Activated naive CD8-positive, alpha-beta T cell treated with anti-CD3 and anti-CD28 coated beads, Interleukin-2, amount 10 ng/mL, durations not matched to agents 7 days and 5 days (primary cell): ENCODE results near the gene TUFT1. TPM values are rescaled to one million over a fixed set of nuclear protein-coding genes. Genes with fewer than 3 reads are reported as not detected.
A peak's percentile ranks its signal among the peaks of the same experiment; 100 is the strongest.
"Not testable (repeated sequence)": the region's sequence is repeated elsewhere in the genome, so short reads cannot be mapped to it uniquely, and the experiment has no call there.

Experiments used
- ATAC-seq: fragments of 150-1000 bp; cut with Tn5 transposase; one replicate; pipeline ENCODE4 v1.10.0; 2021; ENCODE audit warnings: low read depth, moderate library complexity
- POLR2A ChIA-PET: fragments of 350-600 bp; sonication (Branson Sonifier 250); formaldehyde crosslinking; loops from one replicate; lab custom pipeline; 2021; ENCODE audit warnings: antibody characterized with exemption; lab: Charles Lee
- DNase-seq: peaks from one replicate; pipeline ENCODE4 v3.0.0; 2021
- H3K27ac Mint-ChIP-seq: one replicate; pipeline ENCODE4 v1.8.0; 2022; ENCODE audit warnings: mild to moderate bottlenecking, mixed read lengths
- H3K27me3 Mint-ChIP-seq: one replicate; pipeline ENCODE4 v1.8.0; 2022; ENCODE audit warnings: mild to moderate bottlenecking, moderate library complexity, mixed read lengths
- H3K36me3 Mint-ChIP-seq: one replicate; pipeline ENCODE4 v1.8.0; 2021; ENCODE audit warnings: mild to moderate bottlenecking, mixed read lengths
- H3K4me1 Mint-ChIP-seq: one replicate; pipeline ENCODE4 v1.8.0; 2021; ENCODE audit warnings: mixed read lengths
- H3K4me3 Mint-ChIP-seq: one replicate; pipeline ENCODE4 v1.8.0; 2022; ENCODE audit warnings: mild to moderate bottlenecking, moderate library complexity, mixed read lengths
- H3K9me3 Mint-ChIP-seq: one replicate; pipeline ENCODE4 v1.8.0; 2021; ENCODE audit warnings: mixed read lengths
- total RNA-seq, 2 experiments: library from RNA; stranded (reverse); gene quantifications; one replicate each; pipeline ENCODE4 v1.2.3, GENCODE V29; 2021

Gene TUFT1
- total RNA-seq, 2 experiments from 2014 or later: 1.5 TPM

GRCh38 chr1:151611288-151611790 is 71.2 kb downstream of the TUFT1 start:
- Mint-ChIP-seq H3K4me3 (peak overlapping the region; percentile 100), H3K36me3 (peaks cover 8% of the 10 kb centered on the region), H3K27me3 (peaks cover 10% of the 10 kb centered on the region), H3K27ac (peak overlapping the region; percentile 76), H3K9me3 (no peaks in the 10 kb centered on the region), H3K4me1 (peaks cover 31% of the 10 kb centered on the region)
- ATAC-seq (no peak), DNase-seq (no peak)
- POLR2A ChIA-PET: interaction anchor here (1.2 kb wide), 1 partner anchor 10 kb away, joined by 3 read pairs; no protein-coding TSS in a partner anchor

- peak within 1 kb of the TSS; percentile 100 for H3K4me3 Mint-ChIP-seq
- H3K36me3 Mint-ChIP-seq: peaks cover 8% of the 10 kb centered on the region
- ATAC-seq: peak; percentile 92
- peak; percentile 87 for DNase-seq
- H3K27me3 Mint-ChIP-seq: peaks cover 10% of the 10 kb centered on the region
- peak within 1 kb of the TSS; percentile 100 for H3K27ac Mint-ChIP-seq
- POLR2A ChIA-PET: interaction anchor here (0.6 to 1.2 kb wide), 5 partner anchors 10 to 330 kb away, joined by 3 to 4 read pairs (median 4); no protein-coding TSS in a partner anchor
- no peaks in the 10 kb centered on the region for H3K9me3 Mint-ChIP-seq
- H3K4me1 Mint-ChIP-seq: peaks cover 31% of the 10 kb centered on the region
Observed at GRCh38 chr1:151611832-151612500, 71.9 kb downstream of the TUFT1 start, which contains the start of gene SNX27. SNX27 (plus strand) TSS chr1:151612050; CDS start chr1:151612202, 152 bp downstream.

DNA sequence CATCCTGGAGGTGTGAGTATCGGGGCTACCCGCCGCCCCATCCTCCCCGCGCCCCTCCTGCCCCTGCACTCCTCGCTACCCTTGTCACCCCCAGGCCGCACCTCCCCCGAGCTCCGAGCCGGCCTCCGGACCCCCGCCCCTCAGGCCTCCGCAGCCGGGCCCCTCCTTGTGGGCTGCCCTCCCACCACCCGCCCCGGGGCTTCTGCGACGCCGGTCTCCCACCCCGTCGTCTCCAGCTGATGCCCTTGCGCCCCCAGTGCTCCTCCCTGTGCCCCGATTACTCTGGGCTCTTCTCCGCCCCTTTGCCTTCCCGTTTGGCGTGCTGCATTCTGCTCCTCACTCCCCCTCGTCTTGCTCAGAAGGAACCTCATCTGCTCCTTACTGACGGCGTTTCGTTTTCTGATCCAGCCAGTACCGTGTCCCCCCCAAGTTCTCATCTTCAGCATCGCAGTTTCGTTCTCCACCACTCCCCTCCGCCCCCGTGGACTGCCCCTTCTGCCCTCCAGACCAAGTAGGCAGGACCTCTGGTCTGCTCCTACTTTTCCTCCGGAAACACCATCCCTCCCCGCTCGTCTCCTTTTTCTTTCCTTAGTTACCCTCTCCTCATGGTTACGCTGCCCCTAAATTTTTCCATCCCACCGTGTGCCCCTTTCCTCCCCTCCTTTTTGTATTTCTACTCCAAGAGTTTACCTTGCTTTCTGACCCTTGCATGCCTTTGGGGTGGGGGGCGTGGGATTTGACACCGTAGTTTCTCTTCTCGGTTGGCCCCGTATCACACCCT is 72.6 kb downstream of the TUFT1 start:
- peak overlapping the region; percentile 100 for H3K27ac Mint-ChIP-seq
- POLR2A ChIA-PET: interaction anchor here (0.5 to 1.2 kb wide), 6 partner anchors 9 to 331 kb away, joined by 3 to 4 read pairs (median 4); no protein-coding TSS in a partner anchor
- peak; percentile 13 for ATAC-seq
- peak overlapping the region; percentile 100 for H3K4me3 Mint-ChIP-seq
- peaks cover 31% of the 10 kb centered on the region for H3K4me1 Mint-ChIP-seq
- H3K36me3 Mint-ChIP-seq: peaks cover 9% of the 10 kb centered on the region
- peaks cover 4% of the 10 kb centered on the region for H3K27me3 Mint-ChIP-seq
- DNase-seq: no peak
- no peaks in the 10 kb centered on the region for H3K9me3 Mint-ChIP-seq

- Mint-ChIP-seq H3K27ac (peak overlapping the region; percentile 100), H3K4me1 (peaks cover 31% of the 10 kb centered on the region), H3K4me3 (peak overlapping the region; percentile 100), H3K9me3 (no peaks in the 10 kb centered on the region), H3K36me3 (peaks cover 9% of the 10 kb centered on the region), H3K27me3 (peaks cover 4% of the 10 kb centered on the region)
- DNase-seq (no peak), ATAC-seq (no peak)
- POLR2A ChIA-PET: no interaction called here
Observed at GRCh38 chr1:151613282-151613780, 73.2 kb downstream of the TUFT1 start.

- peaks cover 10% of the 10 kb centered on the region for H3K36me3 Mint-ChIP-seq
- H3K4me3 Mint-ChIP-seq: no peak overlapping the region
- no peaks in the 10 kb centered on the region for H3K27me3 Mint-ChIP-seq
- DNase-seq (no peak), ATAC-seq (no peak)
- peaks cover 39% of the 10 kb centered on the region for H3K4me1 Mint-ChIP-seq
- H3K27ac Mint-ChIP-seq: no peak overlapping the region
- POLR2A ChIA-PET: no interaction called here
- no peaks in the 10 kb centered on the region for H3K9me3 Mint-ChIP-seq
Observed at GRCh38 chr1:151615711-151616504, 75.8 kb downstream of the TUFT1 start.

GRCh38 chr1:151616505-151616849 is 76.4 kb downstream of the TUFT1 start:
- POLR2A ChIA-PET: no interaction called here
- Mint-ChIP-seq H3K4me3 (no peak overlapping the region), H3K27me3 (no peaks in the 10 kb centered on the region), H3K9me3 (no peaks in the 10 kb centered on the region), H3K4me1 (peaks cover 39% of the 10 kb centered on the region), H3K27ac (no peak overlapping the region), H3K36me3 (peaks cover 12% of the 10 kb centered on the region)
- ATAC-seq (no peak), DNase-seq (no peak)

- no peak for DNase-seq
- ATAC-seq: no peak
- H3K27me3 Mint-ChIP-seq: no peaks in the 10 kb centered on the region
- peaks cover 35% of the 10 kb centered on the region for H3K4me1 Mint-ChIP-seq
- no peak overlapping the region for H3K4me3 Mint-ChIP-seq
- no peak overlapping the region for H3K27ac Mint-ChIP-seq
- POLR2A ChIA-PET: no interaction called here
- H3K36me3 Mint-ChIP-seq: peaks cover 7% of the 10 kb centered on the region
- H3K9me3 Mint-ChIP-seq: no peaks in the 10 kb centered on the region
Observed at GRCh38 chr1:151618003-151618402, 77.9 kb downstream of the TUFT1 start.

DNA sequence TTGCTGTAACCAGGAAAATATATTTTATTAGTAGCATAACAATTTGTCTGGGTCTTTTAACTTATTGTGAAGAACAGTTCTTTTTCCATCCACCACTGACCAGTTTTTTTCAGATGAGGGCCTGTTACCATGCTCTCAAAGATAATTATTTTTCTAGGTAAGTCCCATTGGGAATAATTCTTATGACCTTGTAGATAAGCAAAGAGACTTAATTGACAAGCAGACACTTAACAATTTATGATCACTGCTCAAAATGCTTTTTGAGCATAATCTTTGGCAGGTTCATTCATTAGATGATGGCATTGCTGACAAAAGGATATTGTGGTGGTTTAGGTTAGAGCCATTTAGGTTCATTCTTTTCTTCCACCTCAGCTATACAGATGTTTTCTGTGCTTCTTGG is 78.4 kb downstream of the TUFT1 start:
- Mint-ChIP-seq H3K9me3 (no peaks in the 10 kb centered on the region), H3K27ac (no peak overlapping the region), H3K4me1 (peaks cover 30% of the 10 kb centered on the region), H3K4me3 (no peak overlapping the region), H3K36me3 (peaks cover 6% of the 10 kb centered on the region), H3K27me3 (no peaks in the 10 kb centered on the region)
- no peak for ATAC-seq
- DNase-seq: no peak
- POLR2A ChIA-PET: no interaction called here

DNA sequence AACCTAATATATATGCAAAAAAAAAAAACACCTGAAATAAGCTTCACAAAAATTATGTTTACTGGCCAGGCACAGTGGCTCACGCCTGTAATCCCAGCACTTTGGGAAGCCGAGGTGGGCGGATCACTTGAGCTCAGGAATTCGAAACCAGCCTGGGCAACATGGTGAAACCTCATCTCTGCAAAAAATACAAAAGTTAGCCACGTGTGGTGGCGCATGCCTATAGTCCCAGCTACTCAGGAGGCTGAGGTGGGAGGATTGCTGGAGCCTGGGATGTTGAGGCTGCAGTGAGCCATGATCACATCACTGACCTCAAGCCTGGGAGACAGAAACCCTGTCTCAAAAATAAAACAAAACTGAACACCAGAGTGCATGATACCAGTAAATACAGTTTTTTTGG is 78.9 kb downstream of the TUFT1 start:
- ATAC-seq: not testable (repeated sequence)

DNA sequence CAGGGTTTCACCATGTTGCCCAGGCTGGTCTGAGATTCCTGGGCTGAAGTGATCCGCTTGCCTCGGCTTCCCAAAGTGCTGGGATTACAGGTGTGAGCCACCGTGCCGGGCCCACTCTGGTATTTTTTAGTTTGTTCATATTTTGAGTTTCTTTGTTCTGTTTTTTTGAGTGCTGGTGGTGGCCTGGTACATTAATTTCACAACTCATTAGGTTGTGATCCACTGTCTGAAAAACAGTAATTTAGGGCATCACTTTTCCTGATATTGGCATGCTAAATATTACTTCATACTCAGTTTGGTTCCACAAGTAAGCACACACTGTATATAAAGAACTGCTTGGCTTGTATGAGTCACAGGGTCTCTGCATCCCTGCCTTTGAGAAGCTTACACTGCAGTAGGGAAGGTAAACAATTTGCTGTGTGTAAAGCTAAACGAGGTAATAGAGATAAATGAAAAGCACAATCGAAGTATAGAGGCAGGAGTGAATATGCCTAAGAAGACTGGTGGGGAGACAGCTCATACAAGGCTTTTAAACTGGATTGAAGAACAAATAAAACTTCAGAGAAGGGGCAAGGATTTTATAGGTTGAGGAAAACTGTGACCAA is 79.5 kb downstream of the TUFT1 start:
- peaks cover 21% of the 10 kb centered on the region for H3K4me1 Mint-ChIP-seq
- no peaks in the 10 kb centered on the region for H3K9me3 Mint-ChIP-seq
- H3K27me3 Mint-ChIP-seq: no peaks in the 10 kb centered on the region
- ATAC-seq: no peak
- DNase-seq: no peak
- H3K4me3 Mint-ChIP-seq: no peak overlapping the region
- POLR2A ChIA-PET: no interaction called here
- H3K36me3 Mint-ChIP-seq: peaks cover 6% of the 10 kb centered on the region
- H3K27ac Mint-ChIP-seq: no peak overlapping the region

More for the DNA sequence above, 78.9 kb downstream of the TUFT1 start:
- POLR2A ChIA-PET, DNase-seq, H3K27ac Mint-ChIP-seq, H3K36me3 Mint-ChIP-seq, H3K9me3 Mint-ChIP-seq, H3K27me3 Mint-ChIP-seq, H3K4me3 Mint-ChIP-seq: not testable (repeated sequence)
- peaks cover 26% of the 10 kb centered on the region for H3K4me1 Mint-ChIP-seq

DNA sequence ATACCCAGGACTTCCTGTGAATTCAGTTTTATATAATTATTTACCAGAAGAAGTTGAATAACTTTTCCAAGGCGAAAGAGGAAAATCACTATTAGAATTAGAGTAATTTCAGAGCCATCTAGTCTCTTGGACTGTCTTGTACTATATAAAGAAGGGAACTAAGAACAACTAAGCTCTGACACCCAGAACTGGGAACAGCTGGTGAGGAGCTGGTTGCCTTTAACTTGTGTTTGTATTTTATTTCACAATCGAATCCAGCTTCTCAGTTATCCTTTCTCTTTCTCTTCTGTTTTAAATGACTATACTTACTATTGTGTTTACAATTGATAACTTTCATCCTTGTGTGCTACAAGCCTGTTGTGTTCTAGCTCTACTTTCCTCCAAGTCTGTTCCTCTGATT is 80.2 kb downstream of the TUFT1 start:
- DNase-seq (no peak), ATAC-seq (no peak)
- Mint-ChIP-seq H3K4me3 (no peak overlapping the region), H3K9me3 (no peaks in the 10 kb centered on the region), H3K4me1 (peaks cover 19% of the 10 kb centered on the region), H3K27ac (no peak overlapping the region), H3K36me3 (peaks cover 10% of the 10 kb centered on the region), H3K27me3 (no peaks in the 10 kb centered on the region)
- POLR2A ChIA-PET: no interaction called here

DNA sequence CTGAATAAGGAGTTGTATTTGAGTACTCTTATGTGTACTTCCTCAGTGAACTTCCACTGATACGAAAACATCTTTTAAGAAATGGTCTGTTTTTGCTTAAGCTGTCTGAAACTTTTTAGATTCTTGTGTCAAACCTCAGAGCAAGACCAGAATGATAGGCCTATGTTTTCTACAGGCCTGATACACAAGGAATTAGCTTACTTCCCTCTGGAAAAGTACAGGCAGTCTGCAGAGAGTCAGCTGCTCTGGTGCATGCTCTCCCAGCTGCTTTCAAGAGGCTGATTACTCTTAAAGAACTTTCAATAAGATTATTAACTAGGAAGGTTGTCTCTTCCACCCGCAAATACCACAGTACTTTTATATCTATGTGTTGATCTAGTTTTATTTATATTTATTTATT is 81.2 kb downstream of the TUFT1 start:
- H3K27ac Mint-ChIP-seq: no peak overlapping the region
- H3K4me1 Mint-ChIP-seq: peaks cover 16% of the 10 kb centered on the region
- ATAC-seq: no peak
- no peaks in the 10 kb centered on the region for H3K27me3 Mint-ChIP-seq
- no peaks in the 10 kb centered on the region for H3K9me3 Mint-ChIP-seq
- DNase-seq: no peak
- POLR2A ChIA-PET: interaction anchor here (1.0 kb wide), 1 partner anchor 9 kb away, joined by 3 read pairs; the partner anchor contains the start of gene SNX27
- no peak overlapping the region for H3K4me3 Mint-ChIP-seq
- peaks cover 9% of the 10 kb centered on the region for H3K36me3 Mint-ChIP-seq
